ENCODE results near the gene RIN3. TPM values are rescaled to one million over a fixed set of nuclear protein-coding genes. Genes with fewer than 3 reads are reported as not detected.

The RIN3 gene
- total and polyA plus RNA-seq, 2 donors (not counting 3 experiments of a cell fraction or from before 2014, with no cell fraction given), result 5.1 to 20.8 TPM

DNA sequence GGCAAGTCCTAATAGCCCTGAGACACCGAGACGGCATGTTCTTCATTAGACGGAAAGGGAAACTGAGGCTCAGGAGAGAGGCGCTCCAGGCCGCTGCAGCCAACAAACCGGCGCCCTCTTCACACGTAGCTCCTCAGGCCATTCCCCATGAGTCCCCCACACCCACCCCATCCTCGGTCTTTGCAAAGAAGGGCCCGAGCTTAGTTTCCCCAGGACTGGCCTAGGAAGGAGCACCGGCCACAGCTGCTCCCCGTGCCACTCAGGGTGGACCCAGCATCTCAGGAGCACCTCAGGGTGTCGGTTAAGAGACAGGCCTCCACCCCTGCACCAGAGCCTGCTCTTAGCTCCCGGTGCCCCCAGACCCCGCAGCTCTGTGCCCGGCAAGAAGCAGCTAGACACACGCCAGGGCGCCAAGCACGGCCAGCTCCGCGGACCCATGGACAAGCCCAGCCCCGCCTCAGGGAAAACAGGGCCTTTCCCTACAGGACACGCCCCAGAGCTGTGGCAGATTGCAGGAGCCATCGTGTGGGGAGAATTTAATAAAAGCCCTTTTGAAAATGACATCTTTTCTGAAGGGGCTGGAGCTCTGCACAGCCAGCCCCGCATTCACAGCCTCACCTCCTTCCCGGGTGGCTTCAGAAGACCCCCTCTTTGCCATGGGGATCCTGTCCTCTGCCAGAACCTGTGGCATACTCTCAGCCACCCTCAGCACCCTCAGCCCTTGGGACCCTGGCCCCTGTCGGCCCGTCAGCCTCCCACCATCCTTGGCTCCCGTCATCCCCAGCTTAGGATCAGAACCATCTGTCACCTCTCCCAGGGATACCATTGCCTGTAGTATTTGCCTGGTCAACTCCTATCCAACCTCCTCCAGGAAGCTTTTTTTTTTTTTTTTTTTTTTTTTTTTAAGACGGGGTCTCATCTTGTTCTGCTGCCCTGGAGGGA is 175.1 kb downstream of the RIN3 start:
- Histone ChIP-seq H3K9me1 (replicated peaks; ENCODE audit: control insufficient read depth, extremely low read depth, insufficient read depth, low read length) (no peaks in the 10 kb centered on the region), H2AFZ (ENCODE audit: low read depth, low read length) (no peak overlapping the region), H3K4me2 (ENCODE audit: insufficient read depth, low read length) (no peak overlapping the region), H3K27ac (ENCODE audit: insufficient read depth, low read depth, low read length) (no peak overlapping the region), H4K20me1 (replicated peaks; ENCODE audit: control insufficient read depth, extremely low read depth, insufficient read depth, low read length) (no peaks in the 10 kb centered on the region), H3K36me3 (ENCODE audit: control insufficient read depth in 2 of 2, extremely low read depth in 1 of 2, insufficient read depth in 2 of 2, low read length in 2 of 2) (peaks cover 0 to 2% of the 10 kb centered on the region in 2 experiments), H3K9ac (replicated peaks; ENCODE audit: extremely low read depth, insufficient read depth, low read length) (no peak overlapping the region), H3K27me3 (ENCODE audit: control insufficient read depth in 2 of 2, insufficient read depth in 2 of 2, low read length in 2 of 2) (no peaks in the 10 kb centered on the region), H3K9me3 (replicated peaks; ENCODE audit: control insufficient read depth, insufficient read depth, low read length) (no peaks in the 10 kb centered on the region), H3K4me1 (ENCODE audit: control insufficient read depth, extremely low read depth, insufficient read depth, low read length) (peaks cover 3% of the 10 kb centered on the region), H3K79me2 (ENCODE audit: control insufficient read depth, insufficient read depth, low read length) (no peaks in the 10 kb centered on the region), H3K4me3 (replicated peaks in 1 of 3; ENCODE audit: insufficient read depth in 1 of 3, low read depth in 1 of 3, low read length in 3 of 3) (no peak overlapping the region)
- dilution Hi-C loops (cut with MboI; ENCODE audit: extremely low pct_ligation_motif_present, low sequenced_read_pairs), result loop anchor here (25.0 kb wide), 1 partner anchor 326 kb away; no protein-coding TSS in a partner anchor
- DNase-seq (ENCODE audit: low read depth, low spot score) (no peak), FAIRE-seq (no peak)
- POLR2A ChIA-PET, result no interaction called here
- intact Hi-C loops (cut with micrococcal nuclease), result loop anchor here (5.0 to 10.0 kb wide), 2 partner anchors 364 to 566 kb away; partner anchors contain the start of genes CPSF2, NDUFB1 and SLC24A4
- TF ChIP-seq POLR2A (IDR thresholded peaks at IDR 0.05; ENCODE audit: low read depth, low read length), result no peak
- TF ChIP-seq, protein P1, sequence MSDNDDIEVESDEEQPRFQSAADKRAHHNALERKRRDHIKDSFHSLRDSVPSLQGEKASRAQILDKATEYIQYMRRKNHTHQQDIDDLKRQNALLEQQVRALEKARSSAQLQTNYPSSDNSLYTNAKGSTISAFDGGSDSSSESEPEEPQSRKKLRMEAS (IDR thresholded peaks at IDR 0.05; ENCODE audit: insufficient read depth, insufficient read length), result no peak
- TF ChIP-seq, protein P2, sequence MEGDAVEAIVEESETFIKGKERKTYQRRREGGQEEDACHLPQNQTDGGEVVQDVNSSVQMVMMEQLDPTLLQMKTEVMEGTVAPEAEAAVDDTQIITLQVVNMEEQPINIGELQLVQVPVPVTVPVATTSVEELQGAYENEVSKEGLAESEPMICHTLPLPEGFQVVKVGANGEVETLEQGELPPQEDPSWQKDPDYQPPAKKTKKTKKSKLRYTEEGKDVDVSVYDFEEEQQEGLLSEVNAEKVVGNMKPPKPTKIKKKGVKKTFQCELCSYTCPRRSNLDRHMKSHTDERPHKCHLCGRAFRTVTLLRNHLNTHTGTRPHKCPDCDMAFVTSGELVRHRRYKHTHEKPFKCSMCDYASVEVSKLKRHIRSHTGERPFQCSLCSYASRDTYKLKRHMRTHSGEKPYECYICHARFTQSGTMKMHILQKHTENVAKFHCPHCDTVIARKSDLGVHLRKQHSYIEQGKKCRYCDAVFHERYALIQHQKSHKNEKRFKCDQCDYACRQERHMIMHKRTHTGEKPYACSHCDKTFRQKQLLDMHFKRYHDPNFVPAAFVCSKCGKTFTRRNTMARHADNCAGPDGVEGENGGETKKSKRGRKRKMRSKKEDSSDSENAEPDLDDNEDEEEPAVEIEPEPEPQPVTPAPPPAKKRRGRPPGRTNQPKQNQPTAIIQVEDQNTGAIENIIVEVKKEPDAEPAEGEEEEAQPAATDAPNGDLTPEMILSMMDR (IDR thresholded peaks at IDR 0.05; ENCODE audit: extremely low read depth in 1 of 2, insufficient read depth in 1 of 2, low read depth in 1 of 2, low read length in 2 of 2), result no peak
- no peak for TF ChIP-seq MYC (IDR thresholded peaks at IDR 0.05; ENCODE audit: low read depth, low read length)
- TF ChIP-seq GATA2 (IDR thresholded peaks at IDR 0.05; ENCODE audit: insufficient read depth, insufficient read length, low read depth, low read length), result no peak
- TF ChIP-seq JUN (IDR thresholded peaks at IDR 0.05; ENCODE audit: borderline replicate concordance, insufficient read depth, insufficient read length, low read depth), result no peak
- no peak for TF ChIP-seq POLR2AphosphoS5 (IDR thresholded peaks at IDR 0.05; ENCODE audit: insufficient read depth, low read depth, low read length)
- TF ChIP-seq FOS (IDR thresholded peaks at IDR 0.05; ENCODE audit: borderline replicate concordance, insufficient read depth, low read length), result no peak
- no peak for TF ChIP-seq EZH2 (IDR thresholded peaks at IDR 0.05; ENCODE audit: borderline replicate concordance, low read depth, low read length, severe bottlenecking)
- TSS peak; percentile 56 for BruUV-seq (replicated peaks)
- CTCF ChIA-PET, result interaction anchor here (1.3 to 7.3 kb wide), 8 partner anchors 11 to 582 kb away, joined by 3 to 118 read pairs (median 9); partner anchors contain the start of gene ATXN3
